ENCODE measurements around the gene ADGRV1.

GRCh38 chr5:90875456-90875855, 316.9 kb downstream of the ADGRV1 start:
- TF ChIP-seq TAF1 (IDR thresholded peaks at IDR 0.05; ENCODE audit: borderline replicate concordance, low read depth, low read length) (no peak), POLR2A (IDR thresholded peaks at IDR 0.05; ENCODE audit: low read depth, low read length) (no peak), POLR2AphosphoS5 (IDR thresholded peaks at IDR 0.05; ENCODE audit: low read depth, low read length) (no peak)
